Gastroesophageal sphincter (tissue), 4 donors: ENCODE measurements around the gene ICE1. TPM values are rescaled to one million over a fixed set of nuclear protein-coding genes. Genes with fewer than 3 reads are reported as not detected.
A peak's percentile ranks its signal among the peaks of the same experiment; 100 is the strongest.
"Not testable (repeated sequence)": the region's sequence is repeated elsewhere in the genome, so short reads cannot be mapped to it uniquely, and the experiment has no call there.

Source experiments
- ATAC-seq: fragments of 150-250 bp; one replicate; pipeline ENCODE4 v1.9.1; 2016; ENCODE audit warnings: mild to moderate bottlenecking, moderate library complexity
- H3K27ac ChIP-seq, 4 donors: fragments of 200-600 bp; sonication (generic) in 3 of 4; 1 replicate in 3 of 4; 2 replicates in 1 of 4; pipeline ENCODE4 v1.5.1; 2016 to 2019
- H3K27me3 ChIP-seq: fragments of 200-600 bp; sonication (generic); one replicate; pipeline ENCODE4 v1.5.1; 2019
- H3K36me3 ChIP-seq, 2 donors: fragments of 200-600 bp; sonication (generic); one replicate each; pipeline ENCODE4 v1.5.1; 2019; ENCODE audit warnings: control low read depth in 1 of 2
- H3K4me1 ChIP-seq, 3 donors: fragments of 200-600 bp; sonication (generic); 1 replicate in 2 of 3; 2 replicates in 1 of 3; pipeline ENCODE4 v1.5.1; 2016 to 2019; ENCODE audit warnings: control low read depth in 2 of 3
- H3K4me3 ChIP-seq, 2 donors: fragments of 200-600 bp; sonication (generic); one replicate each; pipeline ENCODE4 v1.5.1; 2019; ENCODE audit warnings: mild to moderate bottlenecking in 1 of 2, moderate library complexity in 1 of 2
- H3K9me3 ChIP-seq, 3 donors: fragments of 200-600 bp; sonication (generic); one replicate each; pipeline ENCODE4 v1.5.1; 2017 to 2019; ENCODE audit warnings: control low read depth in 2 of 3
- EP300 ChIP-seq: sonication (generic); formaldehyde crosslinking; IDR thresholded peaks from one replicate; pipeline ENCODE4 v1.6.1; 2017; ENCODE audit warnings: antibody characterized with exemption, mild to moderate bottlenecking
- POLR2A ChIP-seq, 2 donors: fragments of 450-650 bp; IDR thresholded peaks; one replicate each; pipeline ENCODE4 v1.6.1; 2017; ENCODE audit warnings: antibody characterized with exemption in 2 of 2, mild to moderate bottlenecking in 2 of 2, moderate library complexity in 1 of 2
- POLR2AphosphoS5 ChIP-seq: sonication (generic); formaldehyde crosslinking; IDR thresholded peaks from one replicate; pipeline ENCODE4 v1.6.1; 2017; ENCODE audit warnings: antibody characterized with exemption
- WGBS, 2 donors: methylation state at CpG; one replicate each; pipeline ENCODE4 v1.1.5; 2018; ENCODE audit warnings: low coverage in 1 of 2; 5-methylcytosine and 5-hydroxymethylcytosine counted together
- total RNA-seq, 4 donors: library from RNA; depleted of rRNA; stranded (reverse); fragments of >200 nt; gene quantifications; one replicate each; pipeline ENCODE4 v1.1.0, GENCODE V29; 2016
- TF ChIP-seq, protein P1 (sequence below), 4 experiments: fragments of 200-600 bp in 2 of 4; fragments of 450-650 bp in 2 of 4; sonication (generic) in 1 of 4; IDR thresholded peaks; one replicate each; pipeline ENCODE4 v1.5.1; 2017 to 2019; ENCODE audit warnings: antibody characterized with exemption in 4 of 4, mild to moderate bottlenecking in 2 of 4, moderate library complexity in 2 of 4

The ICE1 gene
- total RNA-seq, 4 donors from 2014 or later = 28.0 to 41.6 (median 34.7) TPM

DNA sequence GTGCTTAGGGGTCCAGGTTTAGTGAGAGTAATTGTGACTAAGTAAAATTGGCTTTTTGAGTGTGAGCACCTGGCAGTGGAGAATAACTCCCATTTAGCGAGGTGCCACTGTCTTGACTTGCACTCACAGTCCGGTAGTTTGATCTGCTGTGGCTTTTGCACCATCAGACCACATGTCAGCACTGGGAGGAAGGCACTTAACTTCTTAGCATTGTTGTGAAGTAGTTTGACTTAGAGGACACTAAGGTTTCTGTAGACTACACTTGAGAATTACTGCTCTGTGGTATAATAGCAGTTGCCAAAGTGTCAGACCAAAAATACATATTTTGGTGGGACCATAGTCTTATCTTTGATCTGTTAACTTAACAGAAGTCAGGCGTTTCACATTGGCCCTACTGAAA is 63.6 kb downstream of the ICE1 start:
- no peaks in the 10 kb centered on the region for H3K4me1 ChIP-seq
- 80 to 94% methylated on average over 2 to 3 of the region's 3 CpGs for WGBS, 2 donors
- H3K36me3 ChIP-seq = peaks cover 0 to 83% of the 10 kb centered on the region in 2 donors
- no peaks in the 10 kb centered on the region for H3K27me3 ChIP-seq
- no peak for TF ChIP-seq POLR2A (IDR thresholded peaks at IDR 0.05)
- ATAC-seq = no peak
- no peak overlapping the region for H3K27ac ChIP-seq
- no peak overlapping the region for H3K4me3 ChIP-seq
- no peaks in the 10 kb centered on the region for H3K9me3 ChIP-seq

DNA sequence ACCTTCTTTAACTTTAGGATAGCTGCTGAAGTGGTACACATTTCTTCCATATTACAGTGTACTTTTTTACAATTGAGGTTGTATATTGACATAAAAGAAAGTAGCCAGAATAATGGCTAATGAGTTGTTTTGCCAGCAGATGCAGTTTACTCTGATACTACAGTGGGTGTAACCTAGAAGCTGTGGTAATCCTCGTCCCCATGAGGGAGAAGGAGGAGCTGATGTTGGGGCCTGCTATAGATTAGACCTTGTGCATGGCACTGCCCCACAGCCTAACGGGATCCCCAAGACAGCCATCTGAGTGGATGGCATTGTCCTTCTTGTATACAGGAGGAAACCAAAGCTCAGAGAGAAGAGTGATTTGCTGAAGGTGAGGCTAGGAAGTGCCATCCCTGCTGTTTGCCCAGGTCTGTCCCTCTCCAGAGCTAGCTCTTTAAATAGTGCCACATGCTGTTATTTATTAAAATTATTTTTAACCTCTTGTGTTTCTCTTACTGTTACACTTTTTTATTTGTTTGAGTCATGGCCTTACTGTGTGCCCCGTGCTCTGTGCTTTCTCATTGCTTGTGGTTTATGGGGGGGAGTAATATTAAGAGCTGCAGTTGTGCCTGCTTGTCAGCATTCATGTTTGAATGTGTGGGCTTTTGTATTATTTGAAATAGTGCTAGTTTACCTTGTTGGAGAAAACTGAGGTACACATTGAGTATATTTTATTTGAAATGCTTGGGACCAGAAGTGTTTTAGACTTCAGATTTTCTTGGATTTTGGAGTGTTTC is 65.3 kb downstream of the ICE1 start:
- no peak for TF ChIP-seq EP300
- TF ChIP-seq, protein P1, sequence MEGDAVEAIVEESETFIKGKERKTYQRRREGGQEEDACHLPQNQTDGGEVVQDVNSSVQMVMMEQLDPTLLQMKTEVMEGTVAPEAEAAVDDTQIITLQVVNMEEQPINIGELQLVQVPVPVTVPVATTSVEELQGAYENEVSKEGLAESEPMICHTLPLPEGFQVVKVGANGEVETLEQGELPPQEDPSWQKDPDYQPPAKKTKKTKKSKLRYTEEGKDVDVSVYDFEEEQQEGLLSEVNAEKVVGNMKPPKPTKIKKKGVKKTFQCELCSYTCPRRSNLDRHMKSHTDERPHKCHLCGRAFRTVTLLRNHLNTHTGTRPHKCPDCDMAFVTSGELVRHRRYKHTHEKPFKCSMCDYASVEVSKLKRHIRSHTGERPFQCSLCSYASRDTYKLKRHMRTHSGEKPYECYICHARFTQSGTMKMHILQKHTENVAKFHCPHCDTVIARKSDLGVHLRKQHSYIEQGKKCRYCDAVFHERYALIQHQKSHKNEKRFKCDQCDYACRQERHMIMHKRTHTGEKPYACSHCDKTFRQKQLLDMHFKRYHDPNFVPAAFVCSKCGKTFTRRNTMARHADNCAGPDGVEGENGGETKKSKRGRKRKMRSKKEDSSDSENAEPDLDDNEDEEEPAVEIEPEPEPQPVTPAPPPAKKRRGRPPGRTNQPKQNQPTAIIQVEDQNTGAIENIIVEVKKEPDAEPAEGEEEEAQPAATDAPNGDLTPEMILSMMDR (IDR thresholded peaks at IDR 0.05) = no peak
- H3K27me3 ChIP-seq = no peaks in the 10 kb centered on the region
- H3K4me1 ChIP-seq = peaks cover 0 to 7% (median 0%) of the 10 kb centered on the region in 3 donors
- 45 to 64% methylated on average over 2 to 3 of the region's 3 CpGs for WGBS, 2 donors
- H3K27ac ChIP-seq = no peak overlapping the region
- ATAC-seq = no peak
- peaks cover 0 to 73% of the 10 kb centered on the region in 2 donors for H3K36me3 ChIP-seq
- no peak overlapping the region for H3K4me3 ChIP-seq
- H3K9me3 ChIP-seq = no peaks in the 10 kb centered on the region

DNA sequence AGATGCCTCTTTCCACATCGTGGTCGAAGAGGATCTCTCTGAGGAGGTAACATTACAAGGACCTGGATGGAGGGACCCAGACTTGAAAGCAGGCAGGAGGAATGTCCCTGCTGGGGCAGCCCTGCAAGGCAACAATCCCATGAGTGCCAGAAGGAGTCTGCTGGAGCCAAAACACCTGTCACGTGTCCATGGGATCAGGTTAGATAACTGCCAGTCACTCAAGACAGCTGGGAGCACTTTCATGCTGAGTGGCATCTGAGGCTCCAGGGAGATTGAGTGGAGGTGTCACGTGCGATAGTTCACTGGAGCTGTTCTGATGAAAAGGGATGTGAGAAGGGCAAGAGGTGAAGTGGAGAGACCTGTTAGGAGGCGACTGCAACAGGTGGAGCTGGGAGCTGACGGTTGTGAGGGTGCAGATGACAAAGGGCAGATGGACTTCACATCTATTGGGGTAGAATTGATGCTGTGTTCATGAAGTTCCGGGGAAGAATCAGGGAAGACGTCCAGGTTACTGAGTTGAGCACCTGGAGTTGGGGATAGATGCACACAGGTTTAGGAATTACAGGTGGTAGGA is 68.4 kb downstream of the ICE1 start:
- no peak for ATAC-seq
- peaks cover 0 to 49% of the 10 kb centered on the region in 2 donors for H3K36me3 ChIP-seq

DNA sequence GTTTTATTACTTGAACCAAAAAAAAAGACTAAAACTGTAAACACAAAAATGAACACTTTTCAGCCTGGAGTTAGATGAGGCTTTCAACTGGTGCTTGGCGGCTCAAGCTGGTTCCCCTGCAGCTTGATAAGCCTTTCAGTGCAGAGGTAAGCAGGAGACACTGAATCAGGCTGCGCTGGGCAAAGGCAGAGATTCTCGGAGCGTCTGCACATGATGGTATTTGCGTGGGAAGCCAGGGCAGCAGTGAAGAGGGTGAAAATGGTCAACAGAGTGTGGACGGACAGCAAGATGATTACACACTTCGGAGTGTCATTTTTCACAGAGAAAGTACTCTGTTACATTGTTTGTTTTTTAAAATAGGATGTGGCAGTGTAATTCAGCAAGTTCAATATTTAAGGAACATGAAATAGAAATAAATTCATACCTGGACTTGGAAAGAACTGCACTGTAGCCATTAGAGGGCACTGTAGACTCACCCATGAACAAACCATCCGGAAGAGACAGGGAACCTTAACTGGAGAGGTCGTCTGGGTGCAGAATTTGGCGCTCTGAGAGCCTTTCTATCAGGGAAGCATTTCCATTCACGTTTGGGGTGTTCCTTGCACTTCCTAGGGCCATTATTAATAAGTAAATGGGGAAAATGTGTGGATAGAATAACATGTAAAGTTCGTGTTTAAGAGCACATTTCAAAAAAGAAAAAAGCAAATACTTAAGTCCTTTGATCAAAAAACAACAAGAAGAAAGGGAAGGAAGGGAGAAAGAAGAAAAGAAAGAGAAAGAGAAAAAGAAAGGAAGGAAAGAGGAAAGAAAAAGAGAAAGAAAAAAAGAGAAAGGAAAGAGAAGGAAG is 69.8 kb downstream of the ICE1 start:
- peaks cover 0 to 29% (median 4%) of the 10 kb centered on the region in 3 donors for H3K4me1 ChIP-seq
- H3K27ac ChIP-seq = no peak overlapping the region
- H3K9me3 ChIP-seq = no peaks in the 10 kb centered on the region
- 16 to 20% methylated on average over 10 to 11 of the region's 12 CpGs for WGBS, 2 donors
- no peak for TF ChIP-seq POLR2A (IDR thresholded peaks at IDR 0.05)
- TF ChIP-seq, protein P1 (IDR thresholded peaks at IDR 0.05) = peak; percentile 43 to 70 (median 54)
- peaks cover 0 to 35% of the 10 kb centered on the region in 2 donors for H3K36me3 ChIP-seq
- ATAC-seq = no peak
- no peaks in the 10 kb centered on the region for H3K27me3 ChIP-seq
- no peak overlapping the region for H3K4me3 ChIP-seq

More for the DNA sequence above, 68.4 kb downstream of the ICE1 start:
- 66% methylated on average over 9 of the region's 9 CpGs; no CpG with 5 or more reads in 1 of the 2 donors for WGBS, 2 donors
- H3K27ac ChIP-seq = no peak overlapping the region
- no peak for TF ChIP-seq EP300
- no peak for TF ChIP-seq POLR2AphosphoS5
- no peak for TF ChIP-seq POLR2A (IDR thresholded peaks at IDR 0.05)
- TF ChIP-seq, protein P1 (IDR thresholded peaks at IDR 0.05) = no peak
- H3K4me3 ChIP-seq = no peak overlapping the region
- H3K9me3 ChIP-seq = no peaks in the 10 kb centered on the region
- peaks cover 0 to 22% (median 4%) of the 10 kb centered on the region in 3 donors for H3K4me1 ChIP-seq
- no peaks in the 10 kb centered on the region for H3K27me3 ChIP-seq

DNA sequence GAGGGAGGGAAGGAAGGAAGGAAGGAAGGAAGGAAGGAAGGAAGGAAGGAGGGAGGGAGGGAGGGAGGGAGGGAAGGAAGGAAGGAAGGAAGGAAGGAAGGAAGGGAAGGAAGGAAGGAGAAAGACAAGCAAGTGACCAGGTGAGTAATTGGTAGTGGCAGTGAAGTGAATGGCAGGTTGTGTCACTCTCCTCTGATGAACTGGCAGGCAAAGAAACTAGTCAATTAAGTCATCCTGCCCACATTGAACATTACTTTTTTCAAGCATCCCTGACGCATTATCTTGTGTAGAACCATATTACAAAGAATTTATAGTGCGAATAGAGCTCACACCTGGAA is 70.4 kb downstream of the ICE1 start:
- peaks cover 0 to 29% of the 10 kb centered on the region in 2 donors for H3K36me3 ChIP-seq
- WGBS, 2 donors = 91 to 94% methylated on average over 2 of the region's 2 CpGs
- not testable (repeated sequence) for H3K9me3 ChIP-seq, H3K4me3 ChIP-seq, ATAC-seq, H3K27ac ChIP-seq, H3K27me3 ChIP-seq
- H3K4me1 ChIP-seq = peaks cover 0 to 32% (median 4%) of the 10 kb centered on the region in 3 donors
